SK-N-MC (cell line): ENCODE results near the gene PRAMEF7.
"Not testable (repeated sequence)": the region's sequence is repeated elsewhere in the genome, so short reads cannot be mapped to it uniquely, and the experiment has no call there.

Experiments used
- DNase-seq: peaks from one replicate; pipeline ENCODE4 v3.0.0-alpha.2; 2011; ENCODE audit warnings: low read depth, low spot score
- H3K27ac ChIP-seq: fragments of 200-600 bp; sonication (generic); 2 replicates; pipeline ENCODE4 v1.5.1; 2016; ENCODE audit warnings: mixed run types
- H3K36me3 ChIP-seq: fragments of 200-600 bp; sonication (generic); 2 replicates; pipeline ENCODE4 v1.6.1; 2017; ENCODE audit warnings: antibody characterized with exemption, low read length, mixed read lengths; ENCODE audit not compliant: insufficient read depth
- H3K4me3 ChIP-seq: fragments of 200-600 bp; sonication (generic); 2 replicates; pipeline ENCODE4 v1.5.1; 2016
- H3K9ac ChIP-seq: fragments of 200-600 bp; sonication (generic); 2 replicates; pipeline ENCODE4 v1.8.0; 2017; ENCODE audit warnings: mixed run types, mixed read lengths; ENCODE audit not compliant: insufficient read length
- H3K9me3 ChIP-seq: fragments of 200-600 bp; sonication (generic); 2 replicates; pipeline ENCODE4 v1.6.1; 2017; ENCODE audit warnings: low read depth, mild to moderate bottlenecking, antibody characterized with exemption, low read length, moderate library complexity, mixed read lengths

The PRAMEF7 gene

GRCh38 chr1:12916310-12916709 is at the start of gene PRAMEF7:
TSS of gene PRAMEF7 (plus strand) at chr1:12916610. CDS start at chr1:12917693, 1,083 bp downstream.
- H3K9ac ChIP-seq, DNase-seq, H3K36me3 ChIP-seq, H3K9me3 ChIP-seq, H3K27ac ChIP-seq, H3K4me3 ChIP-seq: not testable (repeated sequence)

- not testable (repeated sequence) for H3K9me3 ChIP-seq, H3K9ac ChIP-seq, H3K36me3 ChIP-seq, H3K4me3 ChIP-seq, DNase-seq, H3K27ac ChIP-seq
Measured at GRCh38 chr1:12878453-12878852, 38.0 kb upstream of the PRAMEF7 start.

- H3K9me3 ChIP-seq, H3K27ac ChIP-seq, DNase-seq, H3K36me3 ChIP-seq, H3K9ac ChIP-seq, H3K4me3 ChIP-seq: not testable (repeated sequence)
Measured at GRCh38 chr1:12886101-12886500, 30.3 kb upstream of the PRAMEF7 start, which contains the start of gene PRAMEF4. TSS of gene PRAMEF4 (minus strand) at chr1:12886201. CDS start at chr1:12883394, 2,807 bp downstream.

- H3K36me3 ChIP-seq, DNase-seq, H3K27ac ChIP-seq, H3K9ac ChIP-seq, H3K9me3 ChIP-seq, H3K4me3 ChIP-seq: not testable (repeated sequence)
Measured at GRCh38 chr1:12898170-12898569, 18.2 kb upstream of the PRAMEF7 start, which contains the start of gene PRAMEF10. TSS of gene PRAMEF10 (minus strand) at chr1:12898270. CDS start at chr1:12895847, 2,423 bp downstream.

GRCh38 chr1:12899186-12899585 is 17.2 kb upstream of the PRAMEF7 start:
- H3K9ac ChIP-seq, DNase-seq, H3K27ac ChIP-seq, H3K36me3 ChIP-seq, H3K4me3 ChIP-seq, H3K9me3 ChIP-seq: not testable (repeated sequence)

- H3K36me3 ChIP-seq, H3K9me3 ChIP-seq, H3K27ac ChIP-seq, DNase-seq, H3K4me3 ChIP-seq, H3K9ac ChIP-seq: not testable (repeated sequence)
Measured at GRCh38 chr1:12903793-12904572, 12.4 kb upstream of the PRAMEF7 start.

- H3K9me3 ChIP-seq, H3K27ac ChIP-seq, H3K4me3 ChIP-seq, DNase-seq, H3K36me3 ChIP-seq, H3K9ac ChIP-seq: not testable (repeated sequence)
Measured at GRCh38 chr1:12921749-12922148, 5.3 kb downstream of the PRAMEF7 start.

- not testable (repeated sequence) for H3K4me3 ChIP-seq, H3K9me3 ChIP-seq, DNase-seq
Measured at GRCh38 chr1:12924368-12924767, 8.0 kb downstream of the PRAMEF7 start.

GRCh38 chr1:12947480-12947879 is 31.1 kb downstream of the PRAMEF7 start, which contains the start of gene PRAMEF6:
TSS of gene PRAMEF6 (minus strand) at chr1:12947580. CDS start at chr1:12942518, 5,062 bp downstream.
- not testable (repeated sequence) for H3K9ac ChIP-seq, H3K4me3 ChIP-seq, H3K27ac ChIP-seq, DNase-seq, H3K9me3 ChIP-seq, H3K36me3 ChIP-seq

More at GRCh38 chr1:12924368-12924767, 8.0 kb downstream of the PRAMEF7 start:
- H3K36me3 ChIP-seq, H3K9ac ChIP-seq, H3K27ac ChIP-seq: not testable (repeated sequence)
